Ovary (tissue), 9 donors: ENCODE data around the gene TGFB2. TPM values are rescaled to one million over a fixed set of nuclear protein-coding genes. Genes with fewer than 3 reads are reported as not detected.

Source experiments
- DNase-seq, 5 donors: peaks; one replicate each; pipeline ENCODE4 v3.0.0-alpha.2; 2019 to 2020
- H3K27ac ChIP-seq, 2 donors: fragments of 200-600 bp; one replicate each; pipeline versions ENCODE4 v1.5.1 to v1.8.0; 2019 to 2022
- H3K27me3 ChIP-seq: fragments of 200-600 bp; one replicate; pipeline ENCODE4 v1.8.0; 2022
- H3K36me3 ChIP-seq: fragments of 200-600 bp; sonication (generic); one replicate; pipeline ENCODE4 v1.5.1; 2019
- H3K4me1 ChIP-seq: one replicate; pipeline ENCODE4 v1.8.1; 2013; ENCODE audit warnings: mild to moderate bottlenecking, moderate library complexity; ENCODE audit not compliant: insufficient read depth
- H3K4me3 ChIP-seq: fragments of 200-600 bp; sonication (generic); one replicate; pipeline ENCODE4 v1.5.1; 2017
- H3K9me3 ChIP-seq, 2 donors: fragments of 200-600 bp in 1 of 2; sonication (generic) in 1 of 2; one replicate each; pipeline versions ENCODE4 v1.5.1 to v1.8.1; 2013 to 2019; ENCODE audit warnings: mild to moderate bottlenecking in 1 of 2, moderate library complexity in 1 of 2
- EP300 ChIP-seq: sonication (generic); formaldehyde crosslinking; IDR thresholded peaks from one replicate; pipeline ENCODE4 v1.6.1; 2017; ENCODE audit warnings: antibody characterized with exemption
- POLR2A ChIP-seq: fragments of 450-650 bp; IDR thresholded peaks from one replicate; pipeline ENCODE4 v1.6.1; 2017; ENCODE audit warnings: antibody characterized with exemption, mild to moderate bottlenecking, moderate library complexity
- WGBS, 3 donors: extraction: QIAGEN DNeasy Blood & Tissue Kit in 1 of 3; methylation state at CpG; one replicate each; pipeline versions ENCODE4 v1.1.5 to v1.1.7; 2013 to 2017; 5-methylcytosine and 5-hydroxymethylcytosine counted together
- intact Hi-C, 4 donors: fragments of 100-400 bp; cut with DNase I; formaldehyde crosslinking; loops; one replicate each; pipeline versions ENCODE4 v1.11.0 to v1.15.1; 2022 to 2023
- polyA plus RNA-seq, 2 donors: library from polyadenylated mRNA; stranded (reverse); fragments of 200-250 nt in 1 of 2; fragments of 350-450 nt in 1 of 2; fragmentation: Illumina TruSeq in 1 of 2; extraction: RNeasy Lipid Tissue Mini Kit (QIAGEN cat#74804) in 1 of 2; gene quantifications; one replicate each; pipeline ENCODE4 v1.2.3, GENCODE V29; 2013 to 2014
- total RNA-seq, 7 donors: library from RNA; depleted of rRNA in 2 of 7; stranded (reverse); fragments of >200 nt in 2 of 7; fragmentation: NEBNext Ultra II Directional in 3 of 7; extraction: Animal tissue kit (Norgen Biotek cat#: 25700) in 3 of 7; gene quantifications; one replicate each; pipeline versions ENCODE4 v1.1.0 to v1.2.4, GENCODE V29; 2016 to 2023
- TF ChIP-seq, protein P1 (sequence below), 3 donors: fragments of 450-650 bp in 2 of 3; fragments of 200-600 bp in 1 of 3; IDR thresholded peaks; one replicate each; pipeline versions ENCODE4 v1.5.1 to v1.8.0; 2016 to 2022; ENCODE audit warnings: antibody characterized with exemption in 3 of 3, mild to moderate bottlenecking in 1 of 3
- donor health status: DM: no; HTN: no; CAD: no; lungs with moderate emphysema.
- donor health status: DM: no; HTN: no; CAD: no.
- donor health status: Bipolar disorder and iron deficiency.
- donor health status: DM: yes; HTN: yes; CAD: no.
- donor health status: DM: no; HTN: no; CAD: no.
- donor health status: DM: yes; HTN: yes; CAD: no.

The TGFB2 gene
- total and polyA plus RNA-seq, 9 donors = 3.8 to 29.4 (median 9.3) TPM

DNA sequence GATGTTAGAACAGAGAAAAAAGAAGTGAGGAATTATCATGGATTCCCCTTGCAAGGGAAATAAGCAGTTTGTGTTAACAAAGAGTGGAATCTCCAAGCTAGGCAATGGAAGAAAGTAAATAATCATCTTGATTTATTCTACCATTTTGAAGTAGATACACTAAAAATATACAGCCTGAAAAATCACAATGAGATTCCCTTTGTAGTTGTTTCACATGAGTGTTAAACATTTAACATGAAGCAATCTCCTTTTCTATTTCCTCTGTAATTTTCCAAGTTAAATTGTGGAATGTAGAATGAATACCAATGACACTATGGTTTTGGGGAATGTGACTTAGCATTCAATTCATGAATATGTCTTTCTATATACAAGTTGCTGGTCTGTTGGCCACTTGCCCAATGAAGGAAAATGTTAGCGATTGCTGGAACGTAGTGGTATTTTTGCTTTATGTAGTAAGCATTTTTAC, 5.7 kb downstream of the TGFB2 start:
- Histone ChIP-seq H3K27me3 (no peaks in the 10 kb centered on the region), H3K27ac (peak overlapping the region in 1 of 2 donors; percentile 80), H3K36me3 (no peaks in the 10 kb centered on the region), H3K4me3 (no peak overlapping the region), H3K9me3 (no peaks in the 10 kb centered on the region), H3K4me1 (peaks cover 4% of the 10 kb centered on the region)
- TF ChIP-seq EP300 (no peak), POLR2A (no peak)
- intact Hi-C loops = loop anchor here in 1 of 4 donors (10.0 kb wide), 1 partner anchor 84 kb away; no protein-coding TSS in a partner anchor
- DNase-seq = no peak
- WGBS, 3 donors = 4 to 5% (median 4%) methylated on average over 2 of the region's 2 CpGs

DNA sequence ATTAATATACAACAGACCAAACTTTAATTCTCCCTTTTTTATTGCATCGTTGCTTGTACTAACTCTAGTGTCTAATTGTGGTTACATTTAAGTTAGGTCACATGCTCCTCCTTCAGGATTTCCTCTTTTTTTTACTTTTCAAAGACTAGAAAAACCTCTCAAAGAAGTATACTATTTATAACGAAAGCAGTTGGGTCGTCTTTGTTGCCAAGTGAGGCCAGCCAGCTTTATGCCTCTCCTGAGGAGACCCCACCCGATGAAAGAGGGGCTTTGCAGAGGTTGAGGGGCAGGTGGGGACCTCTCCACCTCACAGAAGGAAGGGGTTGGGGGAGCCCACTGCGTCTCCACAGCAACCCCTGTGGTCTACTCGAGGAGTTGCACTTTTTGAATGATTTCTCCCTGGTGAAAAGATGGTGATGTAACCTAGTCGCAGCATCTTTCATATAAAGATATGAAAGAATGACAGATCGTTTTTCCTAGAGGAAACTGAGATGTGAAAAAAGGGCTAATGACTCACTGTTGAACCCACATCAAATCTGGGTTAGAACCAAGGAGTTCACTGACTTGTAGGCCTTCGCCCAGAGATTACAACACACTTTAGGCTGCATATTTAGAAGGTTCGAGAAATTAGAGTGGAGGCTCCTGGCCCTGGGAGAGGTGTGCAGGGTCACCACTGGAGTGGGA, 6.4 kb downstream of the TGFB2 start:
- TF ChIP-seq EP300 (no peak), POLR2A (no peak)
- TF ChIP-seq, protein P1, sequence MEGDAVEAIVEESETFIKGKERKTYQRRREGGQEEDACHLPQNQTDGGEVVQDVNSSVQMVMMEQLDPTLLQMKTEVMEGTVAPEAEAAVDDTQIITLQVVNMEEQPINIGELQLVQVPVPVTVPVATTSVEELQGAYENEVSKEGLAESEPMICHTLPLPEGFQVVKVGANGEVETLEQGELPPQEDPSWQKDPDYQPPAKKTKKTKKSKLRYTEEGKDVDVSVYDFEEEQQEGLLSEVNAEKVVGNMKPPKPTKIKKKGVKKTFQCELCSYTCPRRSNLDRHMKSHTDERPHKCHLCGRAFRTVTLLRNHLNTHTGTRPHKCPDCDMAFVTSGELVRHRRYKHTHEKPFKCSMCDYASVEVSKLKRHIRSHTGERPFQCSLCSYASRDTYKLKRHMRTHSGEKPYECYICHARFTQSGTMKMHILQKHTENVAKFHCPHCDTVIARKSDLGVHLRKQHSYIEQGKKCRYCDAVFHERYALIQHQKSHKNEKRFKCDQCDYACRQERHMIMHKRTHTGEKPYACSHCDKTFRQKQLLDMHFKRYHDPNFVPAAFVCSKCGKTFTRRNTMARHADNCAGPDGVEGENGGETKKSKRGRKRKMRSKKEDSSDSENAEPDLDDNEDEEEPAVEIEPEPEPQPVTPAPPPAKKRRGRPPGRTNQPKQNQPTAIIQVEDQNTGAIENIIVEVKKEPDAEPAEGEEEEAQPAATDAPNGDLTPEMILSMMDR (IDR thresholded peaks at IDR 0.05) = peak; percentile 19 to 52 (median 33)
- H3K36me3 ChIP-seq = no peaks in the 10 kb centered on the region
- intact Hi-C loops = loop anchor here in 1 of 4 donors (10.0 kb wide), 1 partner anchor 83 kb away; no protein-coding TSS in a partner anchor
- H3K27ac ChIP-seq = peak overlapping the region in 1 of 2 donors; percentile 80
- H3K9me3 ChIP-seq = no peaks in the 10 kb centered on the region
- H3K4me1 ChIP-seq = peaks cover 4% of the 10 kb centered on the region
- H3K4me3 ChIP-seq = peak overlapping the region; percentile 21
- no peaks in the 10 kb centered on the region for H3K27me3 ChIP-seq
- 16 to 24% (median 22%) methylated on average over 10 of the region's 10 CpGs for WGBS, 3 donors
- peak in 2 of 5 donors; percentile 46 for DNase-seq

DNA sequence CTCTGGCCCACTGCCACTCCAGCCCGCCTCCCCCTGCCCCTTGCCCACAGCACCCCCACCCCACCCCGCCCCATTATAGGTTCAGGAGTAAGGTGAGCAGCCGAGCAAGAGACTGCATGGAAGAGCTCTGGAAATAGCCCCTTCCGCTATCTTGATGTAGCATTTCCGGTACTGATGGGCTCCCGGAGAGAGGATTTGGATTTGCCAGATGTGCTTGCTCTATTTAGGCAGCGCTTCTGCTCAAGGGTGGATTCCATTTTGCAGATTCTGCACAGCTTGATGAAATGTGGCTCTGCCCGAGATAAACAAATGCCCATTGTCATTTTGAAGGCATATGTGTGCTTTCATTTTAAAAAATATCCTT, 6.9 kb downstream of the TGFB2 start:
- Histone ChIP-seq H3K9me3 (no peaks in the 10 kb centered on the region), H3K27me3 (no peaks in the 10 kb centered on the region), H3K4me3 (no peak overlapping the region), H3K36me3 (no peaks in the 10 kb centered on the region), H3K4me1 (peaks cover 4% of the 10 kb centered on the region), H3K27ac (peak overlapping the region in 1 of 2 donors; percentile 80)
- WGBS, 3 donors = 85 to 89% (median 88%) methylated on average over 8 of the region's 8 CpGs
- intact Hi-C loops = loop anchor here in 1 of 4 donors (10.0 kb wide), 1 partner anchor 83 kb away; no protein-coding TSS in a partner anchor
- TF ChIP-seq, protein P1 (IDR thresholded peaks at IDR 0.05) = no peak
- TF ChIP-seq POLR2A = no peak
- TF ChIP-seq EP300 = no peak
- no peak for DNase-seq

DNA sequence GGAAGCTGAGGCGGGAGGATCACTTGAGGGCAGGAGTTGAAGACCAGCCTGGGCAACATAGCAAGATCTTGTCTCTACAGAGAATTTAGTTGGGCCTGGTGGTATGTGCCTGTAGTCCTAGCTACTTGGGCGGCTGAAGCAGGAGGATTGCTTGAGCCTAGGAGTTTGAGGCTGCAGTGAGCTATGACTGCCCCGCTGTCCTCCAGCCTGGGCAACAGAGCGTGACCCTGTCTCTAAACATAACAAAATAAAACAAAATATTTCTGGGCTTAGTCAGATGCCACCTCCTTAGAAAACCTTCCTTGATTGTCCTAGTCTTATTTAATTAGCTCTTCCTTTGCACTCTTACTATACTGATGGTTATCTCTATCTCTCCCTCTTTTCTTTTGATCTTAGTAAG, 8.5 kb downstream of the TGFB2 start:
- no peak for DNase-seq
- TF ChIP-seq POLR2A (no peak), EP300 (no peak)
- TF ChIP-seq, protein P1 (IDR thresholded peaks at IDR 0.05) = no peak
- WGBS, 3 donors = 95 to 97% (median 97%) methylated on average over 4 of the region's 4 CpGs
- no peaks in the 10 kb centered on the region for H3K9me3 ChIP-seq
- H3K4me3 ChIP-seq = no peak overlapping the region
- H3K27me3 ChIP-seq = no peaks in the 10 kb centered on the region
- peaks cover 4% of the 10 kb centered on the region for H3K4me1 ChIP-seq
- intact Hi-C loops = loop anchor here in 1 of 4 donors (10.0 kb wide), 1 partner anchor 81 kb away; no protein-coding TSS in a partner anchor
- H3K36me3 ChIP-seq = no peaks in the 10 kb centered on the region
- H3K27ac ChIP-seq = no peak overlapping the region

DNA sequence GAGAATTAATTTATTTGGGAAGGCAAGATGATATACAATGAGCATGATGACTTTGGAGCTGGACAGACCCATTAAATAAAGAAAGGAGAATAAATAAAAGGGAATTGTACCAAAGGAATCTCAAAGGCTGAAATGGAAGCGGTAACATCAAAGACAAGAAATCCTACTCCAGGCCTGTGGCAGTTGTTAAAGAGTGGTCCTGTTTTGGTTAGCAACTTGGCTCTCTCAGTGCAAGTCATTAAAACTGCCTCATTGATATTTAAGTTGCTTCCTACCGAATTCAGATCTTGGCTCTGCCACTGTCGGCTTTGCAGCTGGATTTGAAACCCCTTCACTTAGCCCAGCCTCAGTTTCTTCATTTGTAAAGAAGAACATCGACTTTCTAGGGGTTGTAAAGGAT, 10.1 kb downstream of the TGFB2 start:
- Histone ChIP-seq H3K27me3 (no peaks in the 10 kb centered on the region), H3K27ac (no peak overlapping the region), H3K4me1 (peaks cover 4% of the 10 kb centered on the region), H3K9me3 (no peaks in the 10 kb centered on the region), H3K36me3 (no peaks in the 10 kb centered on the region), H3K4me3 (no peak overlapping the region)
- intact Hi-C loops = loop anchor here in 1 of 4 donors (10.0 kb wide), 1 partner anchor 80 kb away; no protein-coding TSS in a partner anchor
- no peak for DNase-seq
- TF ChIP-seq EP300 = no peak
- TF ChIP-seq, protein P1 (IDR thresholded peaks at IDR 0.05) = no peak
- no peak for TF ChIP-seq POLR2A
- 81 to 86% (median 82%) methylated on average over 4 of the region's 4 CpGs for WGBS, 3 donors
